ENCODE data around the gene CFAP299. TPM values are rescaled to one million over a fixed set of nuclear protein-coding genes. Genes with fewer than 3 reads are reported as not detected.

The CFAP299 gene
- total RNA-seq, 4 donors from 2014 or later, result 0.79 TPM; not detected in 3

DNA sequence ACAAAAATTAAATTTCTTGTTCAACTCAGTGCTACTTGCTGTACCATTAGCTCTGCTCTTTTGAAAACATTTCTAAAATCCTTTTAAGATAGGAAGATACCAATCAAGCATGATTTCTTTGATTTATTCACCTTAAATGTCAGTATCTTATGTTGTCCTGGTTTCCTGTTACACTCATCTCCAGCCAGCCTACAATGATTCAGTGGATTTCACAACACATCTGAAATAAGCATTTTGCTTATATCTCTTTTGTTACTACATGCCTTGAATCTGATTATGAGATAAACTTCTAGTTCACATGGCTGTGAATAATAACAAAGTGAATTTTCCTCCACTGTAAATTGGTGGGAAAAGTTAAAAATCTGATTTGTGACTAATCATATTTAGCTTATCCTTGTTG is 582.5 kb downstream of the CFAP299 start:
- DNase-seq (ENCODE audit: low spot score) (no peak), ATAC-seq (ENCODE audit: low FRiP score) (peak; percentile 66)

GRCh38 chr4:80921441-80921840 is 585.9 kb downstream of the CFAP299 start:
- no peak for ATAC-seq (ENCODE audit: low FRiP score)
- TF ChIP-seq, protein P1, sequence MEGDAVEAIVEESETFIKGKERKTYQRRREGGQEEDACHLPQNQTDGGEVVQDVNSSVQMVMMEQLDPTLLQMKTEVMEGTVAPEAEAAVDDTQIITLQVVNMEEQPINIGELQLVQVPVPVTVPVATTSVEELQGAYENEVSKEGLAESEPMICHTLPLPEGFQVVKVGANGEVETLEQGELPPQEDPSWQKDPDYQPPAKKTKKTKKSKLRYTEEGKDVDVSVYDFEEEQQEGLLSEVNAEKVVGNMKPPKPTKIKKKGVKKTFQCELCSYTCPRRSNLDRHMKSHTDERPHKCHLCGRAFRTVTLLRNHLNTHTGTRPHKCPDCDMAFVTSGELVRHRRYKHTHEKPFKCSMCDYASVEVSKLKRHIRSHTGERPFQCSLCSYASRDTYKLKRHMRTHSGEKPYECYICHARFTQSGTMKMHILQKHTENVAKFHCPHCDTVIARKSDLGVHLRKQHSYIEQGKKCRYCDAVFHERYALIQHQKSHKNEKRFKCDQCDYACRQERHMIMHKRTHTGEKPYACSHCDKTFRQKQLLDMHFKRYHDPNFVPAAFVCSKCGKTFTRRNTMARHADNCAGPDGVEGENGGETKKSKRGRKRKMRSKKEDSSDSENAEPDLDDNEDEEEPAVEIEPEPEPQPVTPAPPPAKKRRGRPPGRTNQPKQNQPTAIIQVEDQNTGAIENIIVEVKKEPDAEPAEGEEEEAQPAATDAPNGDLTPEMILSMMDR (IDR thresholded peaks at IDR 0.05), result no peak
- no peak for DNase-seq (ENCODE audit: low spot score)

More for the DNA sequence above, 582.5 kb downstream of the CFAP299 start:
- TF ChIP-seq, protein P1 (IDR thresholded peaks at IDR 0.05), result no peak

DNA sequence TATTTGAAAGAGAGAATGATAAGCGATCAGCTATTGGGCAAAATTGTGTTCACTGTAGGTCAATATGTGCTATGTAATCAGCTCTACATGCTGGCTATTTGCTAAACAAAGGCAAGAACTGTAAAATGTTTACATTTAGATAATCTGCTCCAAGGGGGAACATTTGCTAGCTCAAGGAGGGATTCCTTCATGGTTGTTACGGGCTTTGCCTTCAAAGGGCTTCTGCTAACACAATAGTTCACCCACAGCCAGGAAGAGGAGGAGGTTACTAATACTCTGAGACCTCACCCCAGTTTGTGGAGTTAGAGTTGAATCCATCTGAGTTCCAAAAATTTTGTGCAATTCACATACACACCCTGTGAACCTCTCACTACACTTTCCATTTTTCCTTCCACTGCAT is 587.4 kb downstream of the CFAP299 start:
- TF ChIP-seq, protein P1 (IDR thresholded peaks at IDR 0.05), result no peak
- no peak for DNase-seq (ENCODE audit: low spot score)
- ATAC-seq (ENCODE audit: low FRiP score), result no peak

DNA sequence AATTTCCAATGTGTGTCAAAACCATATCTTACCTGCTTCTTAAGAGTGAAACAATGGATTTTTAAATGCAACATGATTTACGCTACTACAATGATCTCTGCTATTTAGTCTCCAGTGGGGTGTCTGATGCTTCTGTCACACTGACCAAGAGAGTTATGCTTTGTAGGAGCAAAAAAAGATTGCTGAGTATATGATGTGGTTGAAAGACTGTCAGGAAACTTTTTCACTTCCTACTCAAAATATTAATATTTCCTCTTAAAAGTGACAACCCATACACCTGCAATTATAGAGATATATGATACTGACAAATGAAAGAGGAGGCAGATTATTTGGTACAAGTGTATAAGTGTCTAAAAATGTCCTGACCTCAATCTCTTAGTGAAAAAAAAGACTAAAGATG is 589.8 kb downstream of the CFAP299 start:
- no peak for ATAC-seq (ENCODE audit: low FRiP score)
- TF ChIP-seq, protein P1 (IDR thresholded peaks at IDR 0.05), result no peak
- no peak for DNase-seq (ENCODE audit: low spot score)

DNA sequence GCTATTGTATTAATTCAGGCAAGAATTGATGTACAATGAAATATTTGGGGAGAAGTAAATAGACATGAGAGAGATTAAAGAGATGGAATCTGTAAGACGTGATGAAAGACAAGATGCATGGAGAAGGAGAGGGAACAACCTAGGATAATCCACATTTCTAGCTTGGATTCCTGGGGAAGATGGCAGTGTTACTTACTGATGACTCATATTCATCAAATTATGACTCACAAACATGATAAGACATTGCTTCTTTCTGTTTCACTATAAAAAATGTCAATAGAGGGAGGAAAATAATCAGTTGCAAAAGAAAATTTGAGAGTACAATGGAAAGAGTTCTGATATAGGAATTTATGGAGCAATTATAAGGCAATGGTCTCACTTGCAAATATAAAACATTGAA is 590.9 kb downstream of the CFAP299 start:
- no peak for ATAC-seq (ENCODE audit: low FRiP score)
- DNase-seq (ENCODE audit: low spot score), result no peak
- TF ChIP-seq, protein P1 (IDR thresholded peaks at IDR 0.05), result no peak

GRCh38 chr4:80926891-80927290 is 591.4 kb downstream of the CFAP299 start:
- ATAC-seq (ENCODE audit: low FRiP score) (no peak), DNase-seq (ENCODE audit: low spot score) (no peak)
- TF ChIP-seq, protein P1 (IDR thresholded peaks at IDR 0.05), result no peak

DNA sequence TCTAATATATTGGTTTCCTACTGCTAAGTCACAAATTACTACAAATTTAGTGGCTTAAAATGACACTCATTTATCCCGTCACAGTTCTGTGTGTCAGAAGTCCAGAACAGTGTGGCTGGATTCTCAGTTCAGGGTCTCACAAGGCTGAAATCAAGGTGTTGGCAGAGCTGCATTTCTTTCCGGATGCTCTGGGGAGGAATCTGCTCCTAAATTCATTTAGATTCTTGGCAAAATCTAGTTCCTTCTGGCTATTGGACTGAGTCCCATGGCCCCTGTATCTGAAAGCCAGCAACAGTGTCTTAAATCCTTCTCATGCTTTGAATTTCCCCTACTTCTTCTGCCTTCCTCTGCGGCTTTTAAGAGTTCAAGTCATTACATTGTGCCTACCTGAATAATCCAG is 591.9 kb downstream of the CFAP299 start:
- TF ChIP-seq, protein P1 (IDR thresholded peaks at IDR 0.05), result no peak
- DNase-seq (ENCODE audit: low spot score) (no peak), ATAC-seq (ENCODE audit: low FRiP score) (no peak)

Data from omental fat pad (tissue), 4 donors.